ENCODE data around the gene CCDC91.

The CCDC91 gene, protein sequence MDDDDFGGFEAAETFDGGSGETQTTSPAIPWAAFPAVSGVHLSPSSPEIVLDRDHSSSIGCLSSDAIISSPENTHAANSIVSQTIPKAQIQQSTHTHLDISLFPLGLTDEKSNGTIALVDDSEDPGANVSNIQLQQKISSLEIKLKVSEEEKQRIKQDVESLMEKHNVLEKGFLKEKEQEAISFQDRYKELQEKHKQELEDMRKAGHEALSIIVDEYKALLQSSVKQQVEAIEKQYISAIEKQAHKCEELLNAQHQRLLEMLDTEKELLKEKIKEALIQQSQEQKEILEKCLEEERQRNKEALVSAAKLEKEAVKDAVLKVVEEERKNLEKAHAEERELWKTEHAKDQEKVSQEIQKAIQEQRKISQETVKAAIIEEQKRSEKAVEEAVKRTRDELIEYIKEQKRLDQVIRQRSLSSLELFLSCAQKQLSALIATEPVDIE

DNA sequence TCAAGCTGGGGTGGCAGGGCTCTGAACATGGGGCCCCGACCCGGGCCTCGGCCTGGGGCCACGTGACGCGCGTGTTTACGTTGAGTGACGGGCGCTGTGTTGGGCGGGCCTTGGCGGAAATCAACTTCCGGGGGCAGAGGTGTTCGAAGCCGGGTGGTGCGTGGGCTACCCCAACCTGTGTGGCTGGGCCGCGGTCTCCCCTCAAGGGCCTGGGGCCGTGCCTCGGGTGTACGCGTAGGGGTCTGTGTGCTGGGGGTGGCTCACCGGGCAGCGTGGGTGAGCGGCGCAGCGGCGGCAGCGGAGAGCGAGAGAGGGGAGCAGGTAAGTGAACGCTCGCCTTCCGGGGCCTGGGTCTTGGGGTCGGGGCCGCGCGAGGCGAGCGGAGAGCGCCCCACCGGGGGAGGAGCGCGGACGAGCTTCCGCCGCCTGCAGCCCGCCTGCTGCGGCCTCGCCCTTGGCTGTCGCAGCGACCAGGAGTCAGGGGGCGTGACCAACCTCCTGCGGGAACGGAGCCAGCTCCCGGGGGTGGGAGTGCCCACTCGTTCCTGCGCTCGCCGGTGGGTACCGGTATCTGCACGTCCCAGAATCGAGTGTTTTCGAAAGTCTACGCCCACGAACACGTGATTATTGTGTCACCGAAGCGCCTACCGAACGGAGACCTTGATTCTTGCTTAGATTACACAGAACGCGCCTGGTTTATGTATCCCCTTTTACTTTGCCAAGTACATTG, at the start of gene CCDC91:
TSS of gene CCDC91 (plus strand) at position 136 of the 730 bp plus-strand sequence. CDS start 66,760 bp downstream, outside the sequence.
- DNase-seq, result peak; percentile 70 to 72

DNA sequence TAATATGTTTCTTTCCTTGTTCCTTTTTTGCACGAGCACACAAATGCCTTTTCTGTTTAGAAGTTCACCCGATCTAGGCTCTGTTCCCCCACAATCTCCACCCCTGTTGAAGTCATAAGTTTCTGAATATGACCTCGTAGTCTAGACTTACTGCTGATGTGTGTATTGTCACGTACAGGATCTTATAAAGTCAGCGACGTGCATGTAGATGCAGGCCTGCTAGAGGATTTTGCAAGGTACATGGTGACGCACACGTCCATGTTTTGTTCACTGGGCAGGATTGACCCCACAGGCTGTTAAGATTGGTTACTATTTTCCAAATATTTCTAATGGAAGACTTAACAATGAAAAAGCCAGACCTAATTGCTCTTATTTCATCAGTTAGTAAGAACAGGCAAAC, 46.2 kb upstream of the CCDC91 start:
- DNase-seq, result no peak

DNA sequence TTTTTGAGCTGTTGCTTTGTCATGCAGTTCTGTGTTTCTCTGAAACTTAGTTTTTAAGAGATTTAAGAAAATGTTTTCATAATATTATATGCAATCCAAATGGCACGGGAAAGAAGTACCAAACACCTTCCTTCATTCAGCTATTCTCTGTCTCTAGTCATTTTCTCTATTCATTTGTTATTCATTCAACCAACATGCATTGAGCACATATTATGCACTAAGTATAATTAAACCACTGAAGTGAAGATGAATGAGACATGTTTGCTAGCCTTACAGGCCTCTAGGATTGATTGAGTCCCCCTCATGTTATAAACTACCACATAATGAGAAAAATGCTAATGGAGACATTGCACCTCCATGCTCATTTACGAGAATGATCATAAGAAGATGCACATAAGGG, 45.7 kb upstream of the CCDC91 start:
- DNase-seq, result no peak

DNA sequence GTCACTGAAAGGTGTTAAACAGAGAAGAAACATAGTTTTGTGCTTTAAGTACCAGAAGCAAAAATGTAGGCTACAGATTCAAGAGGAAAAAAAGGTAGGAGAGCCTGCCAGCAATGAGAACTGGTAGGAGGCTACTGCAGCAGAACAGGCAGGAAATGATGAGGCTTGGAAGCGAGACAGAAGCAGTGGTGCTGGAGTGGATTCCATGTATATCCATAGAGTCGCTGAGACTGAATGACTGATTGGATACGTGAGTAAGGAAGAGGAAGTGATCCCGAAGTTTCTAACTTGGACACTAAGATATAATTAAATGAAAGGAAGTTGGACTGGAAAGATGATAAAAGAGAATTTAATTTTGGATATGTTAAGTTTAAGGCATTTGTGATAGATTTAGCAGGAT, 45.0 kb upstream of the CCDC91 start:
- no peak for DNase-seq

DNA sequence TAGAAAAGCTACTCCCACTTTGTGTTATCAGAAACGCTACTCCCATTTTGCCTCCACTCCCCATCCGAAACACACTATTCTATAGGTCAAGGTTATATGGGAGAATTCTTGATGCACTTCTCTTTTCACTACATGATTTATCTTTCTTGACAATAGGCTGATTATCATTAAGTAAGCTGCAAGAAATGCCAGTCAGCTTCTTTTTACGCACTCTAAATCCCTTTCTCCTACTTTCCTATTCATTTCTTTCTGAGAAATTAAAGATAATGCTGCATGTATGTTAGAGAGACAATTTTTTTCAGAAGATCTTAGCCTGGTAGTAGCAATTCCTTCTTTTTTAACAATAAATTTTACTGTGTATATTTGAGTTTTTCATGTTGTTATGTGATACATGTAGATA, 41.0 kb upstream of the CCDC91 start:
- DNase-seq, result no peak

DNA sequence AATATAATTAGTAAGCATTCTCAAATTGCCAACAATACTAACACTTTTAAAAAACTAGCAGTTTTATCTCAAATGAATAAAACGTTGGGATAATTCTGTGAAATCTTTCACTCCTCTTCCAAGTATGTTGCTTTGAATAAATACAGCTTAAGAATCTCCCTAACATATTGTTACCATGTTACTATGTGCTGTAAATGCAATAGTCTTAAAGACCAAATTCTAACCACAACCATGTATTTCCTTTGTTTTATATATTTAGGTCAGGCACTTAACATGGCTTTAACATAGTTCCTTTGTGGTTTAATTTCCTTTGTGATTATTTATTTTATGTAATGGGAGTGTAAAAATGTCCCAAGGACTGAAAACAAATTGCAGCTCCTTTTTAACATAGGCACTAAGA, 33.9 kb upstream of the CCDC91 start:
- no peak for DNase-seq

DNA sequence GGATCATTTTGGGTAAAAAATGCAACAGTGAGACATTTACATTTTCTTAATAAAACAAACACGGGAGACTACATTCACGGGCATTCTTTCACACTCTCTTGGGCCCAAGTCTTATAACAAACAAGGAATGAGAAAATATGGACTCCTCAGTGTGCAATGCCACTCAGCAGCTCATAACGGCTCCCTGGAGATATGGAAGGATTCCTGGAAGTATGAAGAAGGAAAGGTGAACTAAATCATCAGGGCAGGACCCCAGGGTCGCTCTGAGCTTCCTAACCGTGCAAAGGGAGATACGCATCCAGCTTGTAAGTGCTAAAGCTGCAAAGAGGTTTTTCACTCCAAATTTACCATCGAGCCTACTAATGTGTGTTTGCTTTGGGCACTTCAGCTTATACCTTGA, 33.5 kb upstream of the CCDC91 start:
- DNase-seq, result no peak

DNA sequence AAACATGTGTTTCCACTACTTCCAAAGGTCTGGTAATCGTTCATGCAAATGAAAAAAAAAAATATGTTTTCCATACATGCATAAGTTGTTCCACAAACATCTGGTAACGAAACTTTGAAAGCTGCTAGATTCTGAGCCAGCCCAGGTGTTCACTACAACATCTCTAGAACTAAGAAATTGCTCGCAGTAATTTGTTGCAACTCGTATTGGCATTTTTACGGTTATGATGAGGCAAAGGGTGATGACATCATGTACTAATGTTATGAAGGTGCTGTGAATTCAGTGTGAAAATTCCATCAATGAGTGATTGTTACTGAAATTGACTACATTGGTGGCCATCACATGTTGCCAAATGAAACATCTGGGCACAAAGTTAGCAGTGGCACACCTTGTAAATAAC, 31.9 kb upstream of the CCDC91 start:
- DNase-seq, result no peak

DNA sequence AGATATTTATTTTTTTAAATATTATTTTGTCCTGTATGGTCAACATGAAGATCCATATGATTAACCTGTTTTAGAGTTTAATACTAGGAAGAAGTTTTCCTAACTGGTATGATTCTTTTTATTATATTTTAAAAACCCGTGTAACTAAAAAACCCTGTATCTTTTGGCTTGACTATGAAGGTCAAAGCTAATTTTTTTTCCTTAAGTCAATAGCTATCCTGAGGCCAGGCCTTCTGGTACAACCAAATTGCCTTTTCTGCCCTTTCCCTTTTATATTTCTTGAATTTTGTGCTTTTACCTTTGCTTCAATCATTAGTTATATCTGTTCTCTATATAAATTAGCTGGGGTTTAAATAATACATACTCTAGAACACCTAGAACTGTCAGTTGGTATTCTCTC, 30.6 kb upstream of the CCDC91 start:
- no peak for DNase-seq

DNA sequence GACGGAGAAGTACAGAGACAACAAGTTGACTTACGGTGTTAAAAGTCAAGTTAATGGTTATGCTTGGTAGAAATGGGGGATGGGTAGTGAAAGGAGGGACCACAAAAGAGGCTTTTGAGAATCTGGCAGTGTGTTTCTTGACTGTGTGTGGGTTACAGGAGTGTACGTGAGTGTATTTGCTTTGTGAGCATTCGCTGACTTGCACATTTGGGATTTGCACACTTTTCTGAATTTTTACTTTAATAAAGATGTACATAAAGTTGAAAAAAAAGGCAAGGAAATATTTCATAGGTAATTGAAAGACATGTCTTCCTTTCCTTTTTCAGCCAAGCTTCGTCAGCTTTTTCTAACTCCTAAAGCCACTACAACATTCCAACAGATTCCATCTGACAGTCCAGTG, 28.6 kb upstream of the CCDC91 start:
- no peak for DNase-seq

DNA sequence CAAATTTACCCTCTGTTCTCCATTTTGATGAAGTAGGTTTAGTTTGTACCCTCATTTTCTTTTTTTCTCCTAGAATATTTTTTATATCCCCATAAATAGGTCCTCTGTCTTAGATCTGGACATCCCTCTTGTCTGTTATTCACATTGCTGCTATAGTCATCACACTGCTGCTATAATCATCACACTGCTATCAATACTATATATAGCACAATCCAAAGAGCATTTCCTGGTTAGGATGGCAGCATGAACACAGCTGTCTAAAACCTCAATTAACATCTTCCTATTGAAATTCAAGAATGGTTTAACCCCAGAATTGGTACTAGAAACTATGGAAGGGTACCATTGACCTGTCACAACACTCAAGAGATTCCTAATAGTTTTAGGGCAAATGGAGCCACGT, 27.6 kb upstream of the CCDC91 start:
- DNase-seq, result no peak

DNA sequence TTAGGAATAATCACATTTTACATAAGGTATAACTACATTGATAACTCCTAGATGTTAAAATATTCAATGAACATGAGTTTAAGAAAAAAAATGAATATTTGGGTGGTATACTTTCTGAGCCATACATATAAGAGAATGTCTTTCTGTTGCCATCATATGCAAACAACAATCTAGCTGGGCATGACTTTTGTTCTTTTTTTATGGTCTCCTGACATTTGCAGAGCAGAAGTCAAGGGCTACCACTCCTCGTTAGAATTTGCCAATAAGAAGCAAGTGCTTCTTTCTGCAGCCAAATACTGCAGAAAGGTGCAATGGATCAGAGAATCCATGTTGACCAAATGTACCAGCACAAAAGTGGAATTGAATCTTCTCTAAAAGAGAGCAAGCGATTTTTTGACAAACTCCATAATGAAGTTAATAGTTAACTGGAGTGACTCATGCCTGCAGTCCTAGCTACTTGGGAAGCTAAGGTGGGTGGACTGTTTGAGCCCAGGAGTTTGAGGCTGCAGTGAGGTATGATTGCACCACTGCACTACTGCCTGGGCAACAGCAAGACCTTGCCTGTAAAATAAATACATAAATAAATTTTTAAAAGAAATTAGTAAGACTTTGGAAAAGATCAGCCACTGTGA, 25.5 kb upstream of the CCDC91 start:
- DNase-seq, result no peak

DNA sequence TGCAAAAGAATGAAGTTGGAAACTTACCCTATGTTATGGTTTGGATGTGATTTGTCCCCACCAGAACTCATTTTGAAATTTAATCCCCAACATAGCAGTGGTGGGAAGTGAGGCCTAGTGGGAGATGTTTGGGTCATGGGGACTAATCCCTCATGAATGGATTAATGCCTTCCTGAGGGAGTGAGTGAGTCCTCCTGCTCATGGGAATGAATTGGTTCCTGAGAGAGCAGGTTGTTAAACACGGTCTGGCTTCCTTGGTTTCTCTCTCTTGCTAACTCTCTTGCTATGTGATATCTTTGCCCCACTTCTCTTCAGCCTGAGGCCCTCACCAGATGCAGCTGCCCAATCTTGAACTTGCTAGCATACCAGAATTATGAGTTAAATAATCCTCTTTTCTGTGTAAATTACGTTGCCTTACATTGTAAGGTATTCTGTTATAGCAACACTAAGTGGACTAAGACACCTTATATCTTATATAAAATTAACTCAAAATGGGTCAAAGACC, 22.2 kb upstream of the CCDC91 start:
- no peak for DNase-seq

DNA sequence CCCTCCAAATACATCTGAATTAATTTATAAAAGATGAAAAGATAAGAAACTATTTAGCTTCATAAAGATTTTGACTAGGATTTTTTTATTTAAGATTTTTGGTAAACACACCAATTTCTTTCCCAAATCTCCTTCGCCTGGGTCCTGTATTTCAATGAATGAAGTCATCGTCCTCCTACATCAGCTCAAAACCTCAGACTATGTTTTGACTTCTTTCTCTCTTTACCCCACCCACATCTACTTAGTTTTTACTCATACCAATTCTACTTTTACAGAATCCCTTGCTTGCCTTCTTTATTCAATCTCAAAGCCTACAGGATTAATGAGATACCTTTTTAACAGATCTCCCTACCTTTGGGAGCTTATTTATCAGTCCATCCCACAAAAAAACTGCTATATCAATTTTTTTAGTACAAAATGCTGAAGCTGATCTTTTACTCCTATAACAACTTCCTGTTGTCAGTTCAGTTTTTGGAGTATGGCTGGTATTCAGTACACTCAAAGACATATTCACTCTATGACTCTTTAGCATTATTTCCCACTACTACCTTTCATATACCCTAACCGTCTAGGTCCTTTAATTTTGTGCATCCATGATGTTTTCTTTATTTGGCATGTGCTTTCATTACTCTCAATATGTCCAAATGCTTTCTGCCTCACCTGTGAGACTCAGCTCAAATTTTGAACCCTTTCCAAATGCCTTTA, 18.7 kb upstream of the CCDC91 start:
- DNase-seq, result no peak

DNA sequence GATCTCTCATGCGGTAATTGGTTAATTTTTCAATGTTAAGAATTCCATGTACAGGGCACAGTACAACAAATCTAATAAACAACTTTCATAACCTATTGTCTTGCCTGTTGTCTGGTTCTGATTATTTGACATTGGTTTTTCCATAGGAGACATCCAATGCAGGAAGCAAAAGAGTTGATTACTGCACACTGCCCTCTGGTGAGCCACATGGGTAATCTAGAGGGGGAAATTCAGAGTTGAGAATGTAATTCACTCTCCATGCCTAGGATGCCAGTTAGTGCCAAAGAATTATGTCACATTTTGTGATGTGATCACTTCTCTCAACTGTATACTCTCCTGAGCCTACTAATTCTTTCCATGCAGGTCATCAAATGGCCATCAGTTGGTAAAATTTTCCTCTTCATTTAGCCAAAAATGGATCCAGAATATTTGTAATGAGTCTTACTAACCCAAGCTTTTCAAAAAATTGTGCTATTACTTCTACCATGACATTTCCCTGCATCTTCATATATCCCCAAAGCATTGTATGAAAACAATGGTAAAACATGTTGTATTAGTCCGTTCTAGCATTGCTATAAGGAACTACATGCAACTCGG, 17.7 kb upstream of the CCDC91 start:
- peak in 1 of 2 donors; percentile 6 for DNase-seq

DNA sequence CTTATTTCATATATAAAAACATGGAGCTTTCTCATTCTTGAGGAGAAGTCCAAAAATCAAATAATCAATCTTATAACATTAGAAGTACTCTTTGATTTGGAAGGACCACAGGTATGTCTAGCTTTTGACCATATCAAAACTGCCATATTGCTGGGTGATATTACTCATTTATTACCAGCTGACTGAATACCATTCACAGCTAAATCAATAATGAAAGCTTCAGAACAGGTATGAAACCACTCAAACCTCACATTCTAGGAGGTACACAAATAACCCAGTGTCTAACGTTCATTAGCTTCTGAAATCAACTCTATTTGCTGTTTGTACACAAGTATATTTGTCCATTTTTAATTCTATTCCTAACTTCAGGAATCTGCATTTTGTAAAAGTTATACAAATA, 16.8 kb upstream of the CCDC91 start:
- DNase-seq, result no peak

DNA sequence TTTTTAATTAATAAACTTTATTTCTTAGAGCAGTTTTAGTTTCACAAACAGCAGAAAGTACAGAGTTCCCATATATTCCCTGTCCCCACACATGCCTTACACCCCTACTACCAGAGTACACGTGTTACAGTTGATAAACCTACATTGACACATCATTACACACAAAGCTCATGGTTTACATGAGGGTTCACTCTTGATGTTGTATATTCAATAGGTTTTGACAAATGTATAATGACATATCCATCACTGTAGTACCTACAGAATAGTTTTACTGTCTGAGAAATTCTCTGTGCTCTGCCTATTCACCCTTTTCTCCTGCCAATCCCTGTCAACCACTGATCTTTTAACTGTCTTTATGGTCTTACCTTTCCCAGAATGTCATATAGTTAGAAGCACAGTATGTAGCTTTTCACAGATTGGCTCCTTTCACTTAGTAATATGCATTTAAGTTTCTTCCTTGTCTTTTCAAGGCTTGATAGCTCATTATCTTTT, 15.1 kb upstream of the CCDC91 start:
- DNase-seq, result no peak

DNA sequence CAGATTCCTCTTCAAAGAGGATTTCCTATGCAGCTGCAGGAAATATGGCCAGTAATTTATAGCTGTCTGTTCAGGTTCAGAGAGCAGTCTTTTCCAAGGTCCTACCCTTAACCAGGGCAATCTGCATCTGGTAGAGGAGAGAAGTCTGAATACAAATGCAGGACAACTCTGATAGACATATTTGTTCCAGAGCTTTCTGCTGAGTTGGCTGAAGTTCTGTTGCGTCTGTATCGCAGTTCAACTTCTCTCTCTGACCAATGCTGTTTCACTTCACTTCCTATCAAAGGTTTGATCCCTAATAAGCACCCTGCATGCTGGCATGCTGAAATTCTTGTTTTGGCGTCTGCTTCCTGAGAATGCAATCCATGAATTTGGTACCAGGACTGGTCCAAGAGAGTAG, 14.0 kb upstream of the CCDC91 start:
- peak in 1 of 2 donors; percentile 71 for DNase-seq

DNA sequence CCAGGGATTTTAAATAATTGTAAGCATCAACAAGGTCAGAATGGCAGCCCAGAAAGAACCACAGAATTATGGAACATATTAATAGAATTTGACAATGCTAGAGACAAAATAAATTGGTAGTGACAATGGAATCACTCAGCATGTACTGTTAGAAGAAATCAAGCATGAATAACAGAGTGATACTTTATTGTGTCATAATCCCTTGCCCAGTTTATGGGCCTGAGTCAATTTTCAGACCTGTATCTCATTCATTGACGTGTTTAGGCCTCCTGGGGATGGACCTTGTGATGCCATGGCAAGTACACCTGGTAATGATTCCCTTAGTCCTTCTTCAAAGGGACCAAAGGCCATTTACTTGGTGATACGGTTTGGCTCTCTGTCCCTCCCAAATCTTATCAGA, 12.8 kb upstream of the CCDC91 start:
- no peak for DNase-seq

DNA sequence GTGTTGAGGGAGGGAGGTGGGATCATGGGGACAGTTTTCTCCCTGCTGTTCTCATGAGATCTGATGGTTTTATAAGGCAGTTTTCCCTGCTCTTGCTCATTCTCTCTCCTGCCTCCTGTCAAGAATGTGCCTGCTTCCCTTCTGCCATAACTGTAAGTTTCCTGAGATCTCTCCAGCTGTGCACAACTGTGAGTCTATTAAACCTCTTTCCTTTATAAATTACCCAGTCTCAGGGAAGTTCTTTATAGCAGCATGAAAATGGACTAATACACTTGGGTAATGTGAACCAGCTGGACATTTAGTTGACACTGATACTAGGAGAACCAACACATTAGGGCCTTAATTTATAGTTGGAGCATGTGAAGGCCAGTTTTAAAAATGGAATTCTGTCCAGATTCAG, 12.4 kb upstream of the CCDC91 start:
- no peak for DNase-seq

DNA sequence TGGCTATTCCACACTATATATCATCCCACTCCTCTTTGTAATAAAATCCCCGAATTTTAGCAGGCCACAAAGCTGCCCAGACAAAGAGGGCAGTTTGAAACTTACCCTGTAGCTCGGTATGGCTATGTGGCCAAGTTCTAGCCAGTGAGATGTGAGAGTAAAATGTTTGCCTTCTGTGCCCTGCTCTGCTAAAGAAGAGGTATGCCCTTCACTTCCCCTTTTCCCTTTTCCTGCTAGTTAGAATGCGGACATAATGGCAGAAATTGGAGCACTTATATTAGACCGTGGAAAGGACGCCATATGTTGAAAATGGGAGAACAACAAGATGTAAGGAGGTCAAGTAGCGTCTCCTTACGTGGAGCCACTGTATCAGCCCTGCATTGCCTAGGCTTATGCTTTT, 11.5 kb upstream of the CCDC91 start:
- DNase-seq, result no peak

DNA sequence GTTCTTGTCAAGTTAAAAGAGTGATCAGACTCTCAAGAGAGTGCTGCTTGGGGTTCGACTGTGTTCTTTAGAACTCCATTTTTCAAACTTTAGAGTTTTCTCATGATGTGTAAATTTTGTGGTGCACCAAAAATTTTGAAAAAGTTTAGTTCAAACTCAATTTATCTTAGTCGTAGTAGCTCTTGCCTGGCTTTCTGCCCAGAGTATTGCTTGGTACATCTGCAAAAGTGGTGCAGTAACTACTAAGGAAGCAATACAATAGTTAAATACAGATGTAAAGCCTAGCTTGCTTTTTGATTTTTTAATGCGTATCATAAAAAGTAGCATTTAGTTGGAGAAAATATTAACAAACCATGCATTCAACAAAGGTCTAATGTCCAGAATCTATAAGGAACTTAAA, 9.5 kb upstream of the CCDC91 start:
- DNase-seq, result no peak

DNA sequence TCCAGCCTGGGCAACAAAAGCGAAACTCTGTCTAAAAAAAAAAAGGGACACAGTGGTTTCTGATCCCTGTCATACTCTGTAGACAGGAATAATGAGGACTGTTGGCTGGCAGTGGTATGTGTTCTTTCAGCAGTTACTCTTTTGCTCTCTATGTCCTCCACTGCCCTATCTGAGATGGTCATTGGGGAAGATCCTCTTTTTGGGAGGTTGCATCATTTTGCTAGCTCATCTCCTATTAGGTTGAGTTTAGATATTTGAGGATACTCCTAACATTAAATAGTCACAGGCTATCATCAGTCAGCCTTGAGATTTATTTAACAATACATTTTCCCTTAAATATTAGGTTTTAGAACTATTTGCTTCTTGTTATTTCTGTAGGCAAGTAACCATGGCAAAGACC, 5.9 kb upstream of the CCDC91 start:
- DNase-seq, result no peak

Measured in bone marrow (tissue), 2 donors.